Muscle layer of colon (tissue), 2 donors: ENCODE measurements around the gene DGCR6L.
"Not testable (repeated sequence)": the region's sequence is repeated elsewhere in the genome, so short reads cannot be mapped to it uniquely, and the experiment has no call there.

ENCODE experiments used
- H3K27ac ChIP-seq: one replicate; pipeline ENCODE4 v1.7.0; 2013; ENCODE audit warnings: low read depth, mild to moderate bottlenecking, low read length, moderate library complexity
- H3K27me3 ChIP-seq, 2 donors: one replicate each; pipeline ENCODE4 v1.7.0; 2013; ENCODE audit warnings: low read length in 2 of 2, mild to moderate bottlenecking in 2 of 2; ENCODE audit not compliant: insufficient read depth in 2 of 2, control insufficient read depth in 1 of 2
- H3K36me3 ChIP-seq: one replicate; pipeline ENCODE4 v1.7.0; 2013; ENCODE audit warnings: mild to moderate bottlenecking, low read length; ENCODE audit not compliant: insufficient read depth
- H3K4me1 ChIP-seq: one replicate; pipeline ENCODE4 v1.7.0; 2013; ENCODE audit warnings: mild to moderate bottlenecking, low read length; ENCODE audit not compliant: insufficient read depth
- H3K4me3 ChIP-seq, 2 donors: one replicate each; pipeline ENCODE4 v1.7.0; 2013; ENCODE audit warnings: low read length in 2 of 2, low read depth in 1 of 2, mild to moderate bottlenecking in 1 of 2, moderate library complexity in 1 of 2
- H3K9ac ChIP-seq: one replicate; pipeline ENCODE4 v1.7.0; 2013; ENCODE audit warnings: low read length
- H3K9me3 ChIP-seq: one replicate; pipeline ENCODE4 v1.7.0; 2013; ENCODE audit warnings: mild to moderate bottlenecking, low read length
- donor health status: abdominal sarcoma.
- donor health status: Adenocarcinoma of cecum.

DGCR6L gene

GRCh38 chr22:20319745-20320658 is at the start of gene DGCR6L:
TSS of gene DGCR6L (minus strand) at chr22:20320060. CDS start at chr22:20319988, 72 bp downstream.
- Histone ChIP-seq H3K27me3 (no peaks in the 10 kb centered on the region), H3K27ac (peak within 1 kb of the TSS; percentile 91), H3K9ac (peak within 1 kb of the TSS; percentile 76), H3K9me3 (no peaks in the 10 kb centered on the region), H3K4me1 (peaks cover 23% of the 10 kb centered on the region), H3K36me3 (no peaks in the 10 kb centered on the region), H3K4me3 (peak within 1 kb of the TSS; percentile 75 to 98)

GRCh38 chr22:20368875-20369274 is 49.0 kb upstream of the DGCR6L start:
- H3K4me3 ChIP-seq, H3K27ac ChIP-seq, H3K9ac ChIP-seq, H3K4me1 ChIP-seq, H3K27me3 ChIP-seq, H3K9me3 ChIP-seq, H3K36me3 ChIP-seq: not testable (repeated sequence)

DNA sequence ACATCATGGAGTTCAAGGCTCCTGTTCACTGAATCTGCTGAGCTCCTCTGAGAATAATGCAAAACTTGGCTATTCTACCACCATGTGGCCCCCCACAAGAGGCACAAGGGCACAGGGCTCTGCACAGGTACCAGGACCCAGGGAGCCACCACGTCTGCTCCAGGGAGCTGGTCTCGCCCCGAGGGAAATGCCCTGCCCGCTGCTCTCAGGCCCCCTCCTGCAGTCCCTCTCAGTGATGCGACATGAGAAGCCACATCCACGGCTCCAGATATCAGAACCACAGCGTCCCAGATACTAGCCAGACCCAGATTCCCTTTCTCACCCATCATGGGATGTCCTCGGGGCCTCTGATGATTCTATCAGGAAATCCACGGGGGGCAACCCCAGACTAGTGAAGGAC is 47.0 kb upstream of the DGCR6L start:
- H3K9me3 ChIP-seq, H3K36me3 ChIP-seq, H3K27me3 ChIP-seq, H3K4me3 ChIP-seq, H3K9ac ChIP-seq, H3K4me1 ChIP-seq, H3K27ac ChIP-seq: not testable (repeated sequence)

GRCh38 chr22:20364335-20365260 is 44.7 kb upstream of the DGCR6L start:
- not testable (repeated sequence) for H3K4me1 ChIP-seq, H3K27me3 ChIP-seq, H3K36me3 ChIP-seq

GRCh38 chr22:20362403-20362802 is 42.5 kb upstream of the DGCR6L start:
- H3K4me3 ChIP-seq, H3K9ac ChIP-seq, H3K27me3 ChIP-seq, H3K36me3 ChIP-seq, H3K4me1 ChIP-seq, H3K9me3 ChIP-seq, H3K27ac ChIP-seq: not testable (repeated sequence)

More at GRCh38 chr22:20364335-20365260, 44.7 kb upstream of the DGCR6L start:
- not testable (repeated sequence) for H3K9me3 ChIP-seq, H3K9ac ChIP-seq, H3K4me3 ChIP-seq, H3K27ac ChIP-seq

- H3K9me3 ChIP-seq, H3K27ac ChIP-seq, H3K4me3 ChIP-seq, H3K27me3 ChIP-seq, H3K4me1 ChIP-seq, H3K36me3 ChIP-seq, H3K9ac ChIP-seq: not testable (repeated sequence)
Observed at GRCh38 chr22:20361752-20362229, 41.9 kb upstream of the DGCR6L start.

DNA sequence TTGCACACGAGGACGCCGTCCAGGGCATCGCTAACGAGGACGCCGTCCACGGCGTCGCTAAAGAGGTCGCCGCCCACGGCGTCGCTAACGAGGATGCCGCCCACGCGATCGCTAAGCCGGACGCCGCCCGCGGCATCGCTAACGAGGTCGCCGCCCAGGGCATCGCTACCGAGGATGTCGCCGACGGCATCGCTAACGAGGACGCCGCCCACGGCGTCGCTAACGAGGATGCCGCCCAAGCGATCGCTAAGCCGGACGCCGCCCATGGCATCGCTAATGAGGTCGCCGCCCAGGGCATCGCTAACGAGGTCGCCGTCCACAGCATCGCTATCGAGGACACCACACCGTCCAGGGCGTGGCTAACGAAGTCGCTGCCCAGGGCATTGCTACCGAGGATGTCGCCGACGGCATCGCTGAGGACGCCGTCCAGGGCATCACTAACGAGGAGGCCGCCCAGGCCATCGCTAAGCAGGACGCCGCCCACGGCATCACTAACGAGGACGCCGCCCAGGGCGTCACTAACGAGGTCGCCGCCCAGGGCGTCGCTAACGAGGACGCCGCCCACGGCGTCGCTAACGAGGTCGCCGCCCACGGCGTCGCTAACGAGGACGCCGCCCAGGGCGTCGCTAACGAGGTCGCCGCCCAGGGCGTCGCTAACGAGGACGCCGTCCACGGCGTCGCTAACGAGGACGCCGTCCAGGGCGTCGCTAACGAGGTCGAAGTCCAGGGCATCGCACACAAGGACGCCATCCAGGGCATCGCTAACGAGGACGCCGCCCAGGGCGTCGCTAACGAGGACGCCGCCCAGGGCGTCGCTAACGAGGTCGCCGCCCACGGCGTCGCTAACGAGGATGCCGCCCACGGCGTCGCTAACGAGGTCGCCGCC is 41.2 kb upstream of the DGCR6L start:
- not testable (repeated sequence) for H3K36me3 ChIP-seq, H3K9me3 ChIP-seq, H3K27me3 ChIP-seq, H3K4me3 ChIP-seq, H3K4me1 ChIP-seq, H3K27ac ChIP-seq, H3K9ac ChIP-seq

DNA sequence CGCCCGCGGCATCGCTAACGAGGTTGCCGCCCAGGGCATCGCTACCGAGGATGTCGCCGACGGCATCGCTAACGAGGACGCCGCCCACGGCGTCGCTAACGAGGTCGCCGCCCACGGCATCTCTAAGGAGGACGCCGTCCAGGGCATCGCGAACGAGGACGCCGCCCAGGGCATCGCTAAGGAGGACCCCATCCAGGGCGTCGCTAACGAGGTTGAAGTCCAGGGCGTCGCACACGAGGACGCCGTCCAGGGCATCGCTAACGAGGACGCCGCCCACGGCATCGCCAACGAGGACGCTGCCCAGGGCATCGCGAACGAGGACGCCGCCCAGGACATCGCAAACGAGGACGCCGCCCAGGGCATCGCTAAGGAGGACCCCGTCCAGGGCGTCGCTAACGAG is 40.4 kb upstream of the DGCR6L start:
- H3K9me3 ChIP-seq, H3K9ac ChIP-seq, H3K36me3 ChIP-seq, H3K27ac ChIP-seq, H3K4me3 ChIP-seq, H3K27me3 ChIP-seq, H3K4me1 ChIP-seq: not testable (repeated sequence)

DNA sequence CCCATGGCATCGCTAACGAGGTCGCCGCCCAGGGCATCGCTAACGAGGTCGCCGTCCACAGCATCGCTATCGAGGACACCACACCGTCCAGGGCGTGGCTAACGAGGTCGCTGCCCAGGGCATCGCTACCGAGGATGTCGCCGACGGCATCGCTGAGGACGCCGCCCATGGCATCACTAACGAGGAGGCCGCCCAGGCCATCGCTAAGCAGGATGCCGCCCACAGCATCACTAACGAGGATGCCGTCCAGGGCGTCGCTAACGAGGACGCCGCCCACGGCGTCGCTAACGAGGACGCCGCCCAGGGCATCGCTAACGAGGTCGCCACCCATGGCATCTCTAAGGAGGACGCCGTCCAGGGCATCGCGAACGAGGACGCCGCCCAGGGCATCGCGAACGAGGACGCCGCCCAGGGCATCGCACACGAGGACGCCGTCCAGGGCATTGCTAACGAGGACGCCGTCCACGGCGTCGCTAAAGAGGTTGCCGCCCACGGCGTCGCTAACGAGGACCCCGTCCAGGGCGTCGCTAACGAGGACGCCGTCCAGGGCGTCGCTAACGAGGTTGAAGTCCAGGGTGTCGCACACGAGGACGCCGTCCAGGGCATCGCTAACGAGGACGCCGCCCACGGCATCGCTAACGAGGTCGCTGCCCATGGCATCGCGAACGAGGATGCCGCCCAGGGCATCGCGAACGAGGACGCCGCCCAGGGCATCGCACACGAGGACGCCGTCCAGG is 38.8 kb upstream of the DGCR6L start:
- not testable (repeated sequence) for H3K4me1 ChIP-seq, H3K27me3 ChIP-seq, H3K9me3 ChIP-seq, H3K36me3 ChIP-seq, H3K27ac ChIP-seq, H3K9ac ChIP-seq, H3K4me3 ChIP-seq

GRCh38 chr22:20357967-20358366 is 38.1 kb upstream of the DGCR6L start:
- H3K9me3 ChIP-seq, H3K27me3 ChIP-seq, H3K36me3 ChIP-seq, H3K27ac ChIP-seq, H3K4me3 ChIP-seq, H3K4me1 ChIP-seq, H3K9ac ChIP-seq: not testable (repeated sequence)
